ENCODE measurements around the gene ABCC4.

- TF ChIP-seq, protein P1, sequence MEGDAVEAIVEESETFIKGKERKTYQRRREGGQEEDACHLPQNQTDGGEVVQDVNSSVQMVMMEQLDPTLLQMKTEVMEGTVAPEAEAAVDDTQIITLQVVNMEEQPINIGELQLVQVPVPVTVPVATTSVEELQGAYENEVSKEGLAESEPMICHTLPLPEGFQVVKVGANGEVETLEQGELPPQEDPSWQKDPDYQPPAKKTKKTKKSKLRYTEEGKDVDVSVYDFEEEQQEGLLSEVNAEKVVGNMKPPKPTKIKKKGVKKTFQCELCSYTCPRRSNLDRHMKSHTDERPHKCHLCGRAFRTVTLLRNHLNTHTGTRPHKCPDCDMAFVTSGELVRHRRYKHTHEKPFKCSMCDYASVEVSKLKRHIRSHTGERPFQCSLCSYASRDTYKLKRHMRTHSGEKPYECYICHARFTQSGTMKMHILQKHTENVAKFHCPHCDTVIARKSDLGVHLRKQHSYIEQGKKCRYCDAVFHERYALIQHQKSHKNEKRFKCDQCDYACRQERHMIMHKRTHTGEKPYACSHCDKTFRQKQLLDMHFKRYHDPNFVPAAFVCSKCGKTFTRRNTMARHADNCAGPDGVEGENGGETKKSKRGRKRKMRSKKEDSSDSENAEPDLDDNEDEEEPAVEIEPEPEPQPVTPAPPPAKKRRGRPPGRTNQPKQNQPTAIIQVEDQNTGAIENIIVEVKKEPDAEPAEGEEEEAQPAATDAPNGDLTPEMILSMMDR (conservative IDR thresholded peaks at IDR 0.05 in 1 of 2, IDR thresholded peaks at IDR 0.05 in 1 of 2; ENCODE audit: low read depth in 1 of 2, low read length in 2 of 2) = no peak
- no peak for TF ChIP-seq EZH2 (IDR thresholded peaks at IDR 0.05; ENCODE audit: low read length, missing control alignments)
Observed at GRCh38 chr13:95164830-95165229, 136.4 kb downstream of the ABCC4 start.
